Measurements from ENCODE around the gene DMPK.

The DMPK gene

GRCh38 chr19:45767881-45768654, 14.2 kb downstream of the DMPK start:
- no peaks in the 10 kb centered on the region for H3K9me3 Mint-ChIP-seq
- peak overlapping the region; percentile 91 to 99 (median 96) for H3K27ac Mint-ChIP-seq

GRCh38 chr19:45767410-45767880, 14.8 kb downstream of the DMPK start:
- no peak for TF ChIP-seq CTCF (IDR thresholded peaks at IDR 0.05; ENCODE audit: unreplicated experiment in 3 of 3)
- H3K9me3 Mint-ChIP-seq: no peaks in the 10 kb centered on the region
- peaks cover 15% of the 10 kb centered on the region for H3K4me1 Mint-ChIP-seq
- peak overlapping the region; percentile 96 to 98 (median 97) for H3K27ac Mint-ChIP-seq
- no peaks in the 10 kb centered on the region for H3K27me3 Mint-ChIP-seq (ENCODE audit: low read depth)
- peaks cover 5% of the 10 kb centered on the region for H3K36me3 Mint-ChIP-seq (ENCODE audit: low read depth)
- peak overlapping the region; percentile 89 to 98 (median 96) for H3K4me3 Mint-ChIP-seq

More at GRCh38 chr19:45767881-45768654, 14.2 kb downstream of the DMPK start:
- Mint-ChIP-seq H3K4me3 (peak overlapping the region; percentile 89 to 98 (median 96)), H3K36me3 (ENCODE audit: low read depth) (peaks cover 7% of the 10 kb centered on the region), H3K4me1 (peaks cover 18% of the 10 kb centered on the region), H3K27me3 (ENCODE audit: low read depth) (no peaks in the 10 kb centered on the region)
- TF ChIP-seq CTCF (IDR thresholded peaks at IDR 0.05; ENCODE audit: unreplicated experiment in 3 of 3): no peak

- no peaks in the 10 kb centered on the region for H3K9me3 Mint-ChIP-seq
- peaks cover 10% of the 10 kb centered on the region for H3K4me1 Mint-ChIP-seq
- H3K4me3 Mint-ChIP-seq: peak overlapping the region; percentile 89 to 98 (median 96)
- no peaks in the 10 kb centered on the region for H3K36me3 Mint-ChIP-seq (ENCODE audit: low read depth)
- H3K27me3 Mint-ChIP-seq (ENCODE audit: low read depth): peaks cover 4% of the 10 kb centered on the region
- peak overlapping the region; percentile 96 to 98 (median 97) for H3K27ac Mint-ChIP-seq
- no peak for TF ChIP-seq CTCF (IDR thresholded peaks at IDR 0.05; ENCODE audit: unreplicated experiment in 3 of 3)
These were observed 15.4 kb downstream of the DMPK start for GRCh38 chr19:45766869-45767346.

GRCh38 chr19:45766296-45766868, 15.9 kb downstream of the DMPK start:
- no peak for TF ChIP-seq CTCF (IDR thresholded peaks at IDR 0.05; ENCODE audit: unreplicated experiment in 3 of 3)
- no peaks in the 10 kb centered on the region for H3K36me3 Mint-ChIP-seq (ENCODE audit: low read depth)
- H3K9me3 Mint-ChIP-seq: no peaks in the 10 kb centered on the region
- H3K27ac Mint-ChIP-seq: no peak overlapping the region
- H3K27me3 Mint-ChIP-seq (ENCODE audit: low read depth): peaks cover 4% of the 10 kb centered on the region
- peaks cover 10% of the 10 kb centered on the region for H3K4me1 Mint-ChIP-seq
- peak overlapping the region; percentile 43 to 98 (median 89) for H3K4me3 Mint-ChIP-seq

- Mint-ChIP-seq H3K27ac (peak overlapping the region in 2 of 3 experiments; percentile 82 to 84), H3K4me3 (peak overlapping the region; percentile 72 to 79 (median 79)), H3K27me3 (ENCODE audit: low read depth) (peaks cover 4% of the 10 kb centered on the region), H3K9me3 (no peaks in the 10 kb centered on the region), H3K36me3 (ENCODE audit: low read depth) (no peaks in the 10 kb centered on the region), H3K4me1 (peaks cover 10% of the 10 kb centered on the region)
- TF ChIP-seq CTCF (IDR thresholded peaks at IDR 0.05; ENCODE audit: unreplicated experiment in 3 of 3): no peak
These were observed 16.5 kb downstream of the DMPK start for GRCh38 chr19:45765702-45766295.
